Measurements from ENCODE around the gene JAG2.

Gene JAG2

DNA sequence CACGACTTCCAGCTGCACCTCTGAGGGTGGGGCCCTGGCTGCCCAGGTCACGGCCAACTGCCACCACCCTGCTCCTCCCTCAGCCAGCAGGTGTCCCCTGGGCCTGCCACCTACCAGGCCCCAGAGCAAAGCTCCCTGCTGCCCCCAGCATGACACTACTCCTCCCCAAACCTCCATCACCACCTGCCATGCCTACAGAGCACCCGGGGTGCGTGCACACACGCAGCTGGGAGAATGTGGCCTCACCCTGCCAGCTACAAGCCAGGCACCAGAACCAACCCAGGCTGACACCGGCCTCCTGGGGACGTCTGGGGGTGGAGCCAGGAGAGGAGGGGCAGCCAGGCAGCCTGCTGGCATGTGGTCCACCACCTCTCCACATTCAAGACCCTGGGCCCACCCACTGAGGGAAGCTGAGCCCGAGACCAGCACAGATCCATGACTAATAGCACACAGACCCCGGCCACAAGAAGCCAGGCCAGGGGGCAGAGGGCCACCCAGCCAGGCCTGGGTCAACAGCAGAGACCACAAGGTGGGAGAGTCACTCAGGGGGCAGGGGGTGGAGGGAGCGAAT is 3.4 kb downstream of the JAG2 start:
- no peak for DNase-seq

DNA sequence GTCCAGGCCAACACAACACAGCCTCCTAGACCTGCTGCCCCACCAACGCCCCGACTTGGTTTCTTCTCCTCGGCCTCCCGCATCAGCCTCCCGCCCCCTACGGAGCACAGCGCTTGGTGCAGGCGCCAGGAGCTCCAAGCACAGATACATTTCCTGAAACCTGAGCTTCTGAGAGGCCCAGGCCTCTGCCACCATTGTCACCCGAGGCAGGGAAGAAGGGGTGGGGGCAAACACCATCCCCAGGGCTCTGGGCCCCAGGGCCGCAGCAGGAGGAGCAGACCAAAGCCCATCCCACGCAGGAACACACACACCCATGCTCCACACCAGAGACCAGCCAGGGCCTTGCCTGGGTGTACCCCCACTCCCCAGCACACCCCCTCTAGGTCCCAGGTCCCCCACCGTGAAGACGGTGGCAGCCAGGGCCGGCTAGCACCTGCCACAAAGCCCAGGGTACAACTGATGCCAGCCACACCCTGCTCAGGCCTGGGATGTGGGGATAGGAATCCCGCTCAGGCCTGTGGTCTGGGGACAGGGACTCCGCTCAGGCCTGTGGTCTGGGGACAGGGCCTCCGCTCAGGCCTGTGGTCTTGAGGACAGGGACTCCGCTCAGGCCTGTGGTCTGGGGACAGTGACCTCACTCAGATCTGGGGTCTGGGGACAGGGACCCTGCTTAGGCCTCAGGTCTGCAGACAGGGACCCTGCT is 5.4 kb downstream of the JAG2 start:
- no peak for DNase-seq

DNA sequence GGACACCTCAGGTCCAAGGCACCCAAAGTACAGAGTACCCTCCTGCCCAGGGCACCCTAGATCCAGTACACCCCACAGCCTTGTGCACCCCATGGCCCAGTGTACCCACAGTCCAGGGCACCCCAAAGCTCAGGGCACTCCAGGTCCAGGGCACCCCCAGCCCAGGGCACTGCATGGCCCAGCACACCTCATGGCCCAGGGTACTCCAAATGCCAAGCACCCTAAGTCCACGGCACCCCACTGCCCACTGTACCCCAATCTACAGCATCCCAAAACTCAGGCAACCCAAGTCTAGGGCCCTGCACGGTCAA is 6.0 kb downstream of the JAG2 start:
- DNase-seq = no peak

DNA sequence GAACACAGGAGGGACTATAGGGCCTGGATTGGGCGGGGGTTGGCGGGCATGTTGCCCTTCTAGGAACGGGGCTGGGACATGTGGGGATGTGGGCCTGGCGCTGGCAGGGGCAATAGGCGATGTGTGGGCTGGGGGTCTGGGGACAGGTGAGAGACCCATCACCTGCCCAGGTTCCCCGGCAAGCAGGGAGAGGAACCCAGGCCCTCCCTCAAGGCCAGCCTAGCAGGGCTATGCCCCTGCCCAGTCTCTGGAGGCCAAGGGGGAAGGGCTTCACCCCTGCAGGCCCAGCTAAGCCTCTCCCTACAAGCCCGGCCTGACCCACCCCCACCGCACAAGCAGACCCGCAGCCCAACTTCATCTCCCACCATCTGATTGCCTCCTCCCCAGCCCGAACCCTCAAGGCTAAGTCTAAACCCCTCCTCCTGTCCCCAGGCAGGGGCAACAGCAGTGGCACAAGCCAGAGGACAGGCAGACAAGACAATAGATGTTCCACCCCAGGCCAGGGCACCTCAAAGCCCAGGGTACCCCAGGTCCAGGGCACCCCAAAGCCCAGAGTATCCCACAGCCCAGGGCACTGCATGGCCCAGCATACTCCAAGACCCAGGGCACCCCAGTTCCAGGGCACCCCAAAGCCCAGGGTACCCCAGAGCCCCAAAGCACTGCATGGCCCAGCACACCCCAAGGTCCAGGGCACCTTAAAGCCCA is 6.5 kb downstream of the JAG2 start:
- DNase-seq = no peak

DNA sequence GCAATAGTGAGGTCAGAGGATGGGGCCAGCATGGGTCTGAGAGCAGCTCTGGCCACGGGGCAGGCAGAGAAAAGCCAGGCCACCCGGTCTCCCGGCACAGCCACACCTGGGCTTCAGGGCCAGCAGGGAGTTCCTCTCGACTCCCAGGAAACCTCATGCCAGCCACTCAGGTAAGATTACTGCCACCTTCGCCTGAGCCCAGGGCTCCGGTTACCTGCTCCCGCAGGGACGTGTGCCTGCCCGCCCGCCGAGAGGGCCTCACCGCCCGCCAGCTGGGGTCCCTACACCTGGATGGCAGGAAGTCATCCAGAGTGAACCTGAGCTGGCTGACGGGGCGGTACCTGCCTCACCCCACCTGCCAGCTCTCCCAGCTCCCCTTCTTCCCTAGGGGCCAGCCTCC is 7.3 kb downstream of the JAG2 start:
- no peak for DNase-seq

DNA sequence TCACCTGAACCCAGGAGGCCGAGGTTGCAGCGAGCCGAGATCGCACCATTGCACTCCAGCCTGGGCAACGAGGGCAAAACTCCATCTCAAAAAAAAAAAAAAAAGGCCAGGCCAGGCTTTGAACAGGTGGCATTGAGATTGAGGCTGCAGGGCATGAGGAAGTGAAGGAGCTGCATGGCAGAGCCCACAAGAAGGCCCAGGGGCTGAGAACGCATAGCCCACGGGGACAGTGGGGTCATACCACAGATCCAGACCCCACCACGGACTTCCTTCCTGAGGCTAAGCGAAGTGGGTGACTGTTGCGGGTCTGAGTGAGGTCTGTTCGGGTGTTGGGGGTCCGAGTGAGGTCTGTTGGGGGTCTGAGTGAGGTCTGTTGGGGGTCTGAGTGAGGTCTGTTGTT is 7.8 kb downstream of the JAG2 start:
- DNase-seq = no peak

DNA sequence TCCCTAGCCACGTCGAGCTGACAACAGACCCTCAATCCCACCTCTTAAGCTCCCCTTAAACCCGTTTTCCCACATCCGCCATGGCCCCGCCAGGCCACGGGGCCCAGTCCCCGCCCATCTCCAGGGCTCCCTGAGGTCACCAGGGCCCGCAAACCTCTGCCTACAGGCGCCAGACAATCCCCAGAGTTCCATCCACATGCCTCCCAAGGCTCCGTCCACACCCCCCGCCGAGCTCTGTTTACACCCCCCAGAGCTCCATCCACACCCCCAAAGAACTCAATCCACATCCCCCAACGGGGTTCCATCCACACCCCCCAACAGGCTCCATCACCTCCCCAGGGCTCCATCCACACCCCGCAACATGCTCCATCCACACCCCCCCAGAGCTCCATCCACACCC is 9.2 kb downstream of the JAG2 start:
- DNase-seq = no peak

DNA sequence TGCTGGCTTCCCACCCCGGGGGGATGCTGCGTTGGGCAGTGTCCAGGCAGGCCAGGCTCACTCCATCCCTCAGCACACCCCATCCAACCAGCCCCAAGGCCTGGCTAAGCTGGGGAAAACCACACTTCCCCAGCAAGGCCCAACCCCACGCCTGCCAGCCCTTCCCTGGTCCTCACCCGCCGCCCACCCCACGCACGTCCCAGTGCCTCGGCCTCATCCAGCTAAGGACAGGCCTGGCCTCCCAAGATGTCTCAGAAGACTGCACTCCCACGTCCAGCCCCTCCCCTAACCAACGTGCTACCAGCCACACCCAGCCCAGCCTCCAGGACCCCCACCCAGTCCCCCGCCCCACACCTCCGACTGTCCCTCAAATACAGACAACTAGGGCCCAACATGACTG is 9.8 kb downstream of the JAG2 start:
- no peak for DNase-seq

DNA sequence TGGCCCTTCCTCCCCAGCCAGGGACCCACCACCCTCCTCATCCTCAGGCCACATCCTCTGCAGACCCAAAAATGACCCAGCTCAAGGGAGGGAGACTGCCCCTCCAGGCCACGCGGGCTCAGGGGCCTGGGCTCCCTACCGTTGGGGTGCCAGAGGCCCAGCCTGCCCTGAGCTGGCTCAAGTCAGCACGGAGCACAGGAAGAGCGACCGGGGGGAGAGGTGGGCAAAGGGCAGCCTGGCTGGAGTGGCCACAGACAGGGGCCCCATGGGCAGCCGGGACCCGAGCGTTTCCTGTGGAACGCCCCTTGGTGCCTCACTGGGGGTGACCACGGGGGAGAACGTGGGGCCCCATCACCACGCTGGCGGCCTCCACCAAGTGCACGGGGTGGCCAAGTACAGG is 10.7 kb downstream of the JAG2 start:
- no peak for DNase-seq

DNA sequence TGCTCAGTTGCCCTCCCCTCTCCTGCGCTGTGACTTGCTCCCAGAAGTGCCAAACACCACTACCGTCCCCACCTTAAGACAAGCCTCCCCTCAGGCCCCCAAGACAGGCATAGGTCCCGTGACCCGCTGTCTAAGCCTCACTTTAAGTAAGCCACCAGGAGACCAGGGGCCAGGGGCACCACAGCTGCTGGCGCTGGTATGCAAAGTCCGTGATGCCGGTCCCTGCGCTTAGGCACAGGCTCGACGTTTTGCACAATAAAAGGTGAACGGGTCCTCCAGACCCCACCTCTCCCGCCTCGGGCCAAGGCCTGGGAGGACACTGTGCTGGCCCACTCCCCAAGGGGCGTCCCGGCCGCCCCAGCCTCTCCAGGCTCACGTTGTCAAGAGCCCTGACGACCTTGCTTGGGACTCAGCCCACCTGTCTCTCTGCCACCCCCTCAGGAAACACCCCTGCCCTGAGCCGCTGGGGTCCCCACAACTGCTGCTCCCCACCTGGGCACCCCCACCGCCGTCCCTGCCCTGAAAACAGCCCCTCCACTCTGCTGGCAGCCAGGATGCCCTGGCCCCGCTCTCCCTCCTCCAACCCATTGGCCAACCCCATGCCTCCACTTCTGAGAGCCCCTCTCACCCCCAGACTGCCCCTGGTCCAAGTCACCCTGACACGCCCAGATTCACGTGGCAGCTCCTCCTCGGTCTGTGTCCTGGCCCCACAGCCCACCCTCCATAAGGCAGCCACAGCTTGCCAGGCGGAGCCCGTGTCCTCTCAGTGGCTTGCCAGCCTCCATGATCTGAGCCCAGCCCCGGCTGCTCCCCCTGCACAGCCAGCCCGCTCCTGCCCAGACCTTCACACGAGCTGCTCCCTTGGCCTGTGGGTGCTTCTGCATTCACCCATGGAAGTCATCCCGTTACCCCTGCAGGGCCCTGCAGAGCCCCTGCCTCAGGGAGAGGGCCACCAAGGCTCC is 11.9 kb downstream of the JAG2 start:
- DNase-seq = no peak

DNA sequence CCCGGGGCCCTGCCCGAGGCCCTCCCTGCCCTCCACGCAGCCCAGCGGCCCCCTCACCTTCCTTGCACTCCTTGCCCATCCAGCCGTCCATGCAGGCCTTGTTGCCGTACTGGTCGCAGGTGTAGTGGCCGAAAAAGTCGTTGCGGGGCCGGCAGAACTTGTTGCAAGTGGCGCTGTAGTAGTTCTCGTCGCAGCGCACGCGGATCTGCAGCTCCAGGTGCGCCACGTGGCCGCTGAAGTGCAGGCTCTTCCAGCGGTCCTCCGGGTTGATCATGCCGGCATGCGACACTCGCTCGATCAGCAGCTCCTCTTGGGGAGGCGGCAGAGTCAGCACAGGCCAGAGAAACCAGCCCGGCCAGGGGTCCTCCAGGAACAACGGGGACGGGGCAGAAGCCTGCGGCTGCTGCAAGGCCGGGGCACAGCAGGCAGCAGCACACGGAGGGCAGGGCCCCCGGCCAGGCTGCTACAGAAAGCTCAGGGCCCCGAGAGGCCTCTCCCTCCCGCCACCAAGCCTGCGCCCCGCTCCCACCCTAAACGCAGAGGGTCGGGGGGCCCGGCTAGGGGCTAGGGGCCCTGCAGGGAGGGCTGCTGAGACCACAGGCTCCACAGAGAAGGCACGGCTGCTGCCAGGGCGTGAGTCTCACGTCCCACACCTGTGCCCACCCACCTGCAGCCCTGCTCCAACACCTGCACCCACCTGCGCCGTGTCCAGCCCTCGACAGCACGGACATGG is 12.7 kb downstream of the JAG2 start:
- DNase-seq = no peak

DNA sequence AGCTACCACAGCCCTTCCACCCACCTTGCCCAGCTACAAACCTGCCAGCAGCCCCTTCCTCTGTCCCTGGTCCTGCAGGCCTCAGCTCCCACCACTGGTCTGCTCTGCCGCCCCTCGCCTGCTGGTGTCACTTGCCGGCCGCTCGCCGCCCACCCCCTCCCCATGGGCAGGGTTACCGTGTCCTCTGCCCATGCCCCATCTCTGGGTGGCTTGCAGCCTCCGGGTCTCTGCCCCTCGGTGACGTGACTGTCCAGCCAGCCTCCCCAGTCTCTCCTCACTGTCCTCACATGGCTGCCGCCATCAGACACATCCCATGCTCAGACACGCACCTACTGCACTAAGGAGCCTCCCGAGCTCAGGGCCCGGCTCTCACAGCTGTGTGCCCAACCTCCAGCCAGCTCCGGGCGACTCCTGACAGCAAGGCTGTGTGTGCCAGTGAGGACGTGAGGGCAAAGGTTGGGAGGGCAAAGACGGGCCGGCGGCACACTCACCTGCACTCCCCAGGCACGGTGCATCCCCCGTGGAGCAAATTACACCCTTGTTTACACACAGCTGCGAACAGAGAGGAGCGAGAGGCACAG is 13.4 kb downstream of the JAG2 start:
- DNase-seq = no peak

DNA sequence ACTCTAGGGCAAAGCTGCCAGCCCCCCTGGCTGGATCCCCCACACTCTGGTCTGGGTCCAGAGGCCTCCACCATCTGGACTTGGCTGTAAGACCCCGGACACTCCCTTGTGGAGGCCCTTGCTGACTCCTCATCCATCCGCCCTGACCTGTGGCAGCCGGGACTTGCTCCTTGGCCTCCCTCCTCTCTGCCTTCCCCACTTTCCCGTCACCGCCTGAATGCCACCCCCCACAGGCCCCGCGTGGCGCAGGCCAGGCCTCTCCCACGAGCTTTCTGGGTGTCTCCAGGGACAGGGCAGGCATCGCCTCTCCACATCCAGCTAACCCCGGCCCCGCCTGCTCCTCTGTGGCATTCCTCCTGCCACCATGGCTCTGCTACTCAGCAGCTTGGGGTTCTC is 14.1 kb downstream of the JAG2 start:
- no peak for DNase-seq

DNA sequence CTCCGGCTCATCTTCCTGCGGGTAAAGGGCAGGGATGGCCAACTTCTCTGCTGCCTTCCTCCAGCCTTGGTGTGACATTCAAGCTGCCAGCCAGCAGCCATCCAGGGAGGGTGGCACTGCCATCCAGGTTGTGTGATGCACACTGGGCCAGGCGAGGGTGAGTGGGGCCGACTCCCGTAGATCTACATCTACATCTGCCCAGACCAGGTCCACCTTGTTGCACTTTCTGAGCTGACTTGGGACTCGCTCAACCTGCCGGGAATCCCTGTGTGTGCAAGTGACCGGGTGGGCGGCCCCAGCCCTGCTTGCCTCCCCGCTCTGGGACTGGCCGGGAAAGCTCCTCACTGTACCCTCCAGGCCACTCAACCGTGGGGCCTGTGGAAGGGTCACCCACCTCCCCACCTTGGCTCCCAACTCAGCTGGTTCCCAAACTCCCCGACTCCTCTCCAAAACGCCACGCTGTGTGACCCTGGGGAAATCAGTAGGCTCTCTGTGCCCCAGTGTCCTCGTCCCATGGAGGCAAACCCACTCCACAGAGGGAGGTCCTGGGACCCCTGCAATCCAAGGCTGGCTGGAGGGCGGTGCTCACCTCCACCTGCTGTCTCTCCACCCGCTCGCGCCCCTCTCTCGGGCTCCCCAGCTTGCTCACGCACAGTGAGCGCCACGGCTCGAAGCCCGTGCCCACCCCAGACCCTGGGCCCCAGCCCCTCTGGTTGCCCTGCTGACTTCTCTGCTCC is 14.7 kb downstream of the JAG2 start:
- DNase-seq = no peak

DNA sequence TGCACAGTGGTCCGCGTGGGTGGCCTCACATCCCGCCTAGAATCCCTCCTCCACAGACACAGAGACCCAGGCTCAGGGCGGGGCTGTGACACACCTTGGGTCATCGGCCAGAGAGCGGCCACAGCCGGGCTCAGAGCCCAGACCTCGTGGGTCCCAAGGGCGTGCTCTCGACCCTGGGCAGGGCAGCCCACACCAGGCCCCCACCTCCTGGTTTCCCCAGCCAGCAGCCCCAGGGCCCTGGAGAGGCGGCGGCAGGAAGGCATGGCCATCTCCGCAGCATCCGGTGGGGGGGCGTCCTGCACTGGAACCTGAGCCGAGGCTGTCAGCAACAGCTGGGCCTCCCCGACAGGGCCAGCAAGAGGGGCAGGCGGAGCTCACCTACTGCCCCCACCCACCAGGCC is 15.2 kb downstream of the JAG2 start:
- no peak for DNase-seq

DNA sequence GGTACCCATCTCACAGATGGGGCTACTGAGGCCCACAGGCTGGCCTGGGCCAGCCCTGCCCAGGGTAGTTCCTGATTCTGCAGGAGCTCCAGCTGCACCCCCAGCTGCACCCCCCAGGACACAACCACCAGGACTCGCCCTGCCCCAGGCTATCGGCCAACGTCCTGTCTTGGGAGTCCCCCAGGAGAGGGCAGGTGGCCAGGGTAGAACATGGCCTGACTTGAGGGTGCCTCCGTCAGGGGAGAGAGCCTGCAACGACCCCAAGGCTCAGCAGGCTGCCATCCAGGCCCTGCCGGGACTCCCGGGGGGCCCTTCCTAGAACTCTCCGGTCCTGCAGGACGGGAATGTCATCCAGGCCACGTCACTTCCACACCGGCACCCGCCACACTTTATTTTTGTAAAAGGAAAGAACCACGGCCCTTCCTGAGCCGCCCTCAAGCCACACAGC is 15.8 kb downstream of the JAG2 start:
- DNase-seq = no peak

DNA sequence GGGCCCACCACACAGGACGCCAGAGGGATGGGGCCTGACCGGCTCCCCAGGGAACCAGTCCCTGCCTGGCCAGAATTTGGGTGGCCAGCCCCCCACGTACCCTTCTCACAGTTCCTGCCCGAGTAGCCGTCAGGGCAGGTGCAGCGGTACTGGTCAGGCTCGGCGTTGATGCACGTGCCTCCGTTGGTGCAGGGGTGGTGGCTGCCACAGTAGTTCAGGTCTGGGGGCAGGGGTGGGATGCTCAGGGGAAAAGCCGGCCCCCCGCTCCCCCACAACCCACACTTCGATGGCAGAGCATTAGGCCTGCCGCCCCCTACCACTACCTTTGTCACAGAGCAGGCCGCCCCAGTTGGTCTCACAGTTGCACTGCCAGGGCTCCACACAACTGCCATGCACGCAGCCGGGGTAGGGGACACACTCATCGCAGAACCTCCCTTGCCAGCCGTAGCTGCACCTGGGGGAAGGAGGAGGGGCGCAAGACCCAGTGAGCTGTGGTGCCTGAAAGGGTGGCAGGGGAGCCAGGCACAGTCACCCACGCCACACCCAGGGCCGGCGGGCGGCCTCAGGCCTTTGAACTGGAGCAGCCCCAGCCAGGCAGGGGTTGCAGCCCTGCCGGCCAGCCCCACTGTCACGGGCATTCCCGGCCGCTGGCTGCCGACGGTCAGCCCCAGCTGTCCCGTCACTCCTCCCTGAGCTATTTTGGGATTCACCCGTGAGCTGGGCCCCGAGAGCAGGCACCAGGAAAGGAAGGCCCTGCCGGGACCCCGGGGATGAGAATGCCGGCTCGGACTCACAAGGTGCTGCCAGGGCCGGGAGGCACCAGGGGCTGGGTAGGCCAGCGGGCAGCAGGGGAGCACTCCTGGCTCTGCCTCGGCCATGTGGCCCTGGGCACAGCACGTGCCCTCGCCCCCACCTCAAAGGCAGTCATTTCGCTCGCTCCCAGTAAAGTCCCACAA is 16.5 kb downstream of the JAG2 start:
- DNase-seq = no peak

DNA sequence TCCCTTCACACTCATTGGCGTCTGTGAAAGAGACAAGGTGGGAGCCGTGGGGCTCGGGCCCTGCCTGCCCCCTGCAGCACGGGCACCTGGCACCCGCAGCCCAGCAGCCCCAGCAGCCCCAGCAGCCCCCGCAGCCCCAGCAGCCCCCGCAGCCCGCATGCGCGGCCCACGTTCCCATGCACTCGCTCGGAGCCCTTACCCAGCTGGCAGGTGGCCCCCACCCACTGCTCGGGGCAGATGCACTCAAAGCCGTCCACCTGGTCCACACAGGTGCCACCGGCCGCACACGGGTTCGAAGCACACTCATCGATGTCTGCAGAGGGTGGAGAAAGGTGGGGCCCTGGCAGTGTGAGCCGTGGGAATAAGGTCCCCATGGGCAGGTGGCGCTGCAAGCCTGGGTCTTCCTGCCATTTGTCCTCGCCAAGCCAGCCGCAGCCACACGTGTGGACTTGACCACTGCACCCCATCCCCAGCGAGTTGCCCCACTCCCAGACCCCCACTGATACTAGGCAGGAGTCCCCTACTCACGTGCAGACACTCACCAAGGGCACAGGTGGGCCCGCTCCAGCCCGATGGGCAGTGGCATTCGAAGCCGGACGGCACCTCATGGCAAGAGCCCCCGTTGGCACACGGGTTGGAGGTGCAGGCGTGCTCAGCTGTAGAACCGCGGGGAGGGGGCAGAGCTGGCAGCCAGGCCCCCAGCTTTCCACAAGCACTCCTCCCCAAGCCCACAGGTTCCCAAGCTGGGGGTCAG is 17.3 kb downstream of the JAG2 start:
- no peak for DNase-seq

DNA sequence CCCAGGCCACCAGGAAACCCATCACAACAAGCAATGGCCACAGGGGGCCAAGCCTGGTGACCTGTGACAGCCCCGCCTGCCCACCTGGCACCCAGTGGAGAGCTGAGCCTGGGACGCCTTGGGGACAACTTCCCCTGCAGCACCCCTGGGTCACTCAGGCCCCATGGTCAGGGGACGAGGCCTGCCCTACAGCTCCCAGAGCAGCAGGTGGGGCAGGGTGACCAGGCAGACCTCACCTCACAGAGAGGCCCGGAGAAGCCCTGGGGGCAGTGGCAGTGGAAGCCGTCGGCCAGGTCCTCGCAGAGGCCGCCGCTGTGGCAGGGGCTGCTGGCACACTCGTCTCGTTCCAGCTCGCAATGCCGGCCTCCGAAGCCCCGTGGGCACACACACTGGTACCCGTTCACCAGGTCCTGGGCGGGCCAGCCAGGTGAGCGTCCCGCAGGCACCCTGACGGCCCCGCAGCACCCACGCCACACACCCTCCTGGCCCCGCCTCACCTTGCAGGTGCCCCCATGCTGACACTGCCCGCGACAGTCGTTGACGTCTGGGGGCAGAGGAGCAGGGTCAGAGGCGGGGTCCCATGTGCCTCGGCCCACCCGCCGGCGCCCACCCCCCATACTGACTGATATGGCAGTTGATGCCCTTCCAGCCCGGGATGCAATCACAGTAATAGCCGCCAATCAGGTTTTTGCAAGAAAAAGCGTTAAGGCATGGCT is 18.1 kb downstream of the JAG2 start:
- no peak for DNase-seq
